ENCODE results near the gene CYP2F1.
"Not testable (repeated sequence)": the region's sequence is repeated elsewhere in the genome, so short reads cannot be mapped to it uniquely, and the experiment has no call there.

CYP2F1 gene, protein sequence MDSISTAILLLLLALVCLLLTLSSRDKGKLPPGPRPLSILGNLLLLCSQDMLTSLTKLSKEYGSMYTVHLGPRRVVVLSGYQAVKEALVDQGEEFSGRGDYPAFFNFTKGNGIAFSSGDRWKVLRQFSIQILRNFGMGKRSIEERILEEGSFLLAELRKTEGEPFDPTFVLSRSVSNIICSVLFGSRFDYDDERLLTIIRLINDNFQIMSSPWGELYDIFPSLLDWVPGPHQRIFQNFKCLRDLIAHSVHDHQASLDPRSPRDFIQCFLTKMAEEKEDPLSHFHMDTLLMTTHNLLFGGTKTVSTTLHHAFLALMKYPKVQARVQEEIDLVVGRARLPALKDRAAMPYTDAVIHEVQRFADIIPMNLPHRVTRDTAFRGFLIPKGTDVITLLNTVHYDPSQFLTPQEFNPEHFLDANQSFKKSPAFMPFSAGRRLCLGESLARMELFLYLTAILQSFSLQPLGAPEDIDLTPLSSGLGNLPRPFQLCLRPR

DNA sequence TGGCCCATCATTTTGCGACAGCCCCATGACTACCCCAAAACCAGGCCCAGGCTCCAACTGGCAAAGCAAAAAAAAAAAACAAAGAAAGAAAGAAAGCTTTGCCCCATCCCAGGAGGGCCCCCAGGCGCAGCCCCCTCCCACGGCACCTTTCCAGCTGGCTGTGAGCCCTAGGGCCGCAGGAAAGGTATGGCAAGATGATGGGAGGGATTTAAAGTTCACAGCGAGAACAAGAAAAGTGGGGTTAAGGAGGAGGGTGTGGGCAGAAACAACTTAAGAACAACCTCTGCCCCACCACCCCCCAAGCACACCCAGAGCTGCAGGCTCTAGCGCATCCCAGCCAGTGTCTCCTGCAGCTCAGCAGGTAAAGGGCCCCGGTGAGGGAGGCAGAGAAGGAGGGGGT lies at the start of gene CYP2F1:
CYP2F1 (plus strand) TSS at position 301 of the 400 bp plus-strand sequence. CDS start 1,757 bp downstream, outside the sequence.
- DNase-seq: no peak

DNA sequence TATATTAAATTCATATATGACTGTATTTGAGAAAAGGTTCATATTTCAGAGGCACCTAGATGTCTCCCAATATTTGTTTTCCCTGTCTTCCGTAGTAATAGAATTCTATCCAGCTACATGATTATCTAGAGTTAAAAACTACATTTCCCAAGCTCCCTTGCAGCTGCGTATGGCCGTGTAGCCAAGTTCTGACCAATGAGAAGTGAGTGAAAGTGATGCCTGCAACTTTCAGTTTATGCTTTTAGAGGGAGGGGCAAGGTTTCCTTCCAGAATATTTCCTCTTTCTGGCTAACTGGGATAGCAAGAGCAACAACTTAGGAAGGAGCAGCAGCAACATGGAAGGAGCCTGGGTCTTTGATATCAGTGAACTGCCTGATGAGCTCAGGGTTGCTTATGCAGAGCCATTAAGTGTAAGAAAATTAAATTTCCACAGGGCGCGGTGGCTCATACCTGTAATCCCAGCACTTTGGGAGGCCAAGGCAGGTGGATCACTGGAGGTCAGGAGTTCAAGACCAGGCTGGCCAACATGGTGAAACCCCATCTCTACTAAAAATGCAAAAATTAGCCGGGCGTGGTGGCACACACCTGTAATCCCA lies 49.2 kb upstream of the CYP2F1 start:
- DNase-seq: no peak

DNA sequence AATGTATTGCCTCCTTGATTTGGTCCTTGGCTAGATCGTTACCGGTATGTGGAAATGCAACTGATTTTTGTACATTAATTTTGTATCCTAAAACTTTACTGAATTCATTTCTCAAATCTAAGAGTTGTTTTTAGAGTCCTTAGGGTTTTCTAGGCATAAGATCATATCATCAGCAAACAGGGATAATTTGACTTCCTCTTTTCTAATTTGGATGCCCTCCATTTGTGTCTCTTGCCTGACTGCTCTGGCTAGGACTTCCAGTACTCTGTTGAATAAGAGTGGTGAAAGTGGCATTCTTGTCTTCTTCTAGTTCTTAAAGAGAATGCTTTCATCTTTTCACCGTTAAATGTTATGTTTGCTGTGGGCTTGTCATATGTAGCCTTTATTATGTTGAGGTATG lies 37.9 kb upstream of the CYP2F1 start:
- no peak for DNase-seq

DNA sequence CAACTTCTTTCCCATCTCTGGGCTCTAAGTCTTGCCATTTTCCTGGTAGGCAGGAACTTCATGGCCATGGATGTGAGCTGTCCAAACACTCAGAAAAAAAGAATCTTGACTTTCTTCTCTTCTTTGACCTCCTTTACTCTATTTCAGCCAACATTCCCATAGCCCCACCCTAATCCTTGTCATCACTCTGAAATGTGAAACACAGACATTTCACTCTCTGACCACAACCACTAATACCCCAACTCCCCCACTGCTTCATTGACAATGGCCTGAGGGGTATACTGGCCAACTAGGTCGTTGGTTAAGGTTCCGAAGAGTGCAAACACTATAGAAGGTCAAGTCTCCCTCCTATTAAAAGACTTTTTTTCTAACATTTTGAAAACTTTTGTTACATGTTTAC lies 30.7 kb upstream of the CYP2F1 start:
- DNase-seq: no peak

DNA sequence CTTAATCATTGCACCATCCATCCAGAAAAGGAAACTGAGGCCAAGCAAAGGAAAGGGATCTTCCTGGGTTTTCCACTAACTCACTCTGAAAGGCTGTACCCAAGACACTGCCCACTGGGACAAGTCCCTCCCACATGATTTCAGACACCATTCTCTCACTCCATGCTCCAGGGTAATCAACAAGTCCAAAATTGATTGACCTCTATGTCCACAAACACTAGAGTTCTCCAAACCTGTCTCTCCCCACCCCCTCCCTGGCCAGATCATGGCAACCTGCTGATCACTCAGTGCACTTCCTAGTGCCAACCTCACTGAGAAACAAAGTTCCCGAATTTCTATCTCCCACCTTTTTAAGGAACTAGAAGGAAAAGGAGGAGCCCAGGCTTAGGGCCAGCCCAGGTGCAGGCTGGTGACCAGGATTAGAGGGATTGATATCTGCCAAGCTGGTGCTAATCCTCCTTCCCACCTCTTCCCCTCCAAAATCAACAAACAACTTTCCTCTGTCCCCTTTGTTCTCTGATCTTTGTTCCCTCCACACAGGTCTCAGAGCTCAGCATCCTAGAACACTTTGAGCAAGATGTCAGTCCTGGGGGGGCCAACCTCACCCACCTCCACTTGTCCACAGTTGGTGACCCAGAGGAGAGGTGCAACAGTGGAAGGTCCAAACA lies 28.4 kb upstream of the CYP2F1 start:
- DNase-seq: no peak

DNA sequence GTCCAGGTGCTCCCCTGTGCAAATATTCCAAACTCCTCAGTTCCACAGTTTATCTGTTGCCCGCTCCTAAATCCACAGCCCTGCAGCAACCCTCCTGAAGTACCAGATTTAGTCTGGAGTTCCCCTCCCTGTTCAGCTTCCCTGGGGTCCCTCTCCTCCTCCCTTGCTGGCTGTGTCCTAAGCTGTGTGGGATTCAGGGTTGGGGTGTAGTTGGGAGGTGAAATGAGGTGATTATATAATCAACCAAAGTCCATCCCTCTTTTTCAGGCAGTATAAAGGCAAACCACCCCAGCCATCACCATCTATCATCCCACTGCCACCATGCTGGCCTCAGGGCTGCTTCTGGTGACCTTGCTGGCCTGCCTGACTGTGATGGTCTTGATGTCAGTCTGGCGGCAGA lies 26.1 kb upstream of the CYP2F1 start, which contains the start of gene CYP2A13:
CYP2A13 (plus strand) TSS at position 301 of the 400 bp plus-strand sequence; CDS start at position 322, 21 bp downstream.
- DNase-seq: no peak

DNA sequence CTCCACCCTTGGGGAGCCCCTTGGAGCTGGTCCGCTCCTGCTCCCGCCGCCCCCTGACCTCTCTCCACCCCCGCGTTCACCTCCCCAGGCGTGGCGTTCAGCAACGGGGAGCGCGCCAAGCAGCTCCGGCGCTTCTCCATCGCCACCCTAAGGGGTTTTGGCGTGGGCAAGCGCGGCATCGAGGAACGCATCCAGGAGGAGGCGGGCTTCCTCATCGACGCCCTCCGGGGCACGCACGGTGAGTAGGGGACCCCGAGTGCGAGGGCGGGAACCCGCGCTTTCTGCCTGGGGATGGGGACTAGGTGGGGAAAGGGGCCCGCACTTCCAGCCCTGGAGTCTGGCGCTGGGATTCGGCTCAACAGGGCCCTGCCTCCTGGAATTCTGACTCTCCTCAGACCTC lies 24.3 kb upstream of the CYP2F1 start:
- no peak for DNase-seq

DNA sequence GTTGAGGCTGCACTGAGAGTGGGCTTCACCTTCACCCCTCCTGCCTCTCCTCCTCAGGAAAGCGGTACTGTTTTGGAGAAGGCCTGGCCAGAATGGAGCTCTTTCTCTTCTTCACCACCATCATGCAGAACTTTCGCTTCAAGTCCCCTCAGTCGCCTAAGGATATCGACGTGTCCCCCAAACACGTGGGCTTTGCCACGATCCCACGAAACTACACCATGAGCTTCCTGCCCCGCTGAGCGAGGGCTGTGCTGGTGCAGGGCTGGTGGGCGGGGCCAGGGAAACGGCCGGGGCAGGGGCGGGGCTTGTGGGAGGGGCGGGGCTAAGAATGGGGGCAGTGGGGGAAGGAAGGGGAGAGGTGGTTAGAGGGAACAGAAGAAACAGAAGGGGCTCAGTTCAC lies 18.5 kb upstream of the CYP2F1 start:
- no peak for DNase-seq

DNA sequence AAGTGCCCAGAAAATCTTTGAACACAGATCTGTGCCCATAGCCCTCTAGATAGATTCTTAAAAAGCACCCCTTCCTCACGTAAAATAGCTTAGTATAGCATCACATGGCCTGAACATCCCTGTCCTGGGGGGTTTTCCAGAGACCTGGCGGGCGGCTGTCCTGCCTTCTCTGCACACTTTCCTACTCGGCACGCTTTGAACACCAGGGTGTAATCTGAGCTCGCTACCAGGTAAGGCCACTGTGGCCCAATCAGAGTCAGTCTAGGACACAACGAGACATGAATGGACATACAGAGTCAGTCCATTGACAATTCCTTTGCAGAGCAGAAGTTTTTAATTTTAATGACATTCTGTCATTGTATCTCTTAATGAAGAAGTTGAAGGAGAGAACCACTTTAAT lies 17.9 kb upstream of the CYP2F1 start:
- DNase-seq: no peak

DNA sequence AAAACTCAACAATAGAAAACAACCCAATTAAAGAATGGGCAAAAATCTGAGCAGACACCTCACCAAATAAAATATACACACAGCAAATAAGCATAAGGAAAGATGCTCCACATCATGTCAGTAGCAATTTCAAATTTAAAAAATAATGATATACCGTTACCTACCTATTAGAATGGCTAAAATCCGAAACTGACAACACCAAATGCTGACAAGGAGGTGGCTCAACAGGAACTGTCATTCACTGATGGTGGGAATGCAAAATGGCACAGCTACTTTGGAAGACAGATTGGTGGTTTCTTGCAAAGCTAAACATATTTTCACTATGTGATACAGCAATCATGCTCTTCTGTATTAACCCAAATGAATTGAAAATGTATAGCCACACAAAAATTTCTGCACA lies 16.9 kb upstream of the CYP2F1 start:
- DNase-seq: no peak

DNA sequence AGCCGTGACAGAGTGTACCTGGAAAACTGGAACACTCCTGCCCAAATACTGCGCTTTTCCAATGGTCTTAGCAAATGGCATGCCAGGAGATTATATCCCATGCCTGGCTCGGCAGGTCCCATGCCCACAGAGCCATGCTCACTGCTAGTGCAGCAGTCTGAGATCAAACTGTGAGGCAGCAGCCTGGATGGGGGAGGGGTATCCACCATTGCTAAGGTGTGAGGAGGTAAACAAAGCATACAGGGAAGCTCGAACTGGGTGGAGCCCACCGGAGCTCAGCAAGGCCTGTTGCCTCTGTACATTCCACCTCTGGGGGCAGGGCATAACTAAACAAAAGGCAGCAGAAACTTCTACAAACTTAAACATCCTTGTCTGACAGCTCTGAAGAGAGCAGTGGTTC lies 15.5 kb upstream of the CYP2F1 start:
- DNase-seq: no peak

DNA sequence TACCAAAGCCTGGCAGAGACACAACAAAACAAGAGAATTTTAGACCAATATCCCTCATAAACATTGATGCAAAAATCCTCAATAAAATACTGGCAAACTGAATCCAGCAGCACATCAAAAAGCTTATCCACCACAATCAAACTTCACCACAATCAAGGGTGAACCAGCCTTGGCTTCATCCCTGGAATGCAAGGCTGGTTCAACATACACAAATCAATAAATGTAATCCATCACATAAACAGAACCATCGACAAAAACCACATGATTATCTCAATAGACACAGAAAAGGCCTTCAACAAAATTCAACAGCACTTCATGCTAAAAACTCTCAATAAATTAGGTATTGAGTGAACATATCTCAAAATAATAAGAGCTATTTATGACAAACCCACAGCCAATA lies 12.0 kb upstream of the CYP2F1 start:
- DNase-seq: not testable (repeated sequence)

DNA sequence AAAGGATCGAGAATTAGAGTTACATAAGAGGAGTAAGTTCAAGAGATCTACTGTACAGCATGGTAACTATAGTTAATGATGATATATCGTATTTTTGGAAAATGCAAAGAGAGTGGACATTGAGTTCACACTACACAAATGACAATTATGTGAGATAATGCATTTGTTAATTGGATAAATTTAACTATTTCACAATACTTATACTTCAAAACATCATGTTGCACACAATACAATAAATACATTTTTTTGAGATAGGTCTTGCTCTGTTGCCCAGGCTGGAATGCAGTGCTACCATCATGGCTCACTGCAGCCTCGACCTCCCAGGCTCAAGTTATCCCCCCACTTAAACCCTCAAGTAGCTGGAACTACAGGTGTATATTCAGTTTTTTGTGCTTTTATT lies 8.1 kb upstream of the CYP2F1 start:
- no peak for DNase-seq

DNA sequence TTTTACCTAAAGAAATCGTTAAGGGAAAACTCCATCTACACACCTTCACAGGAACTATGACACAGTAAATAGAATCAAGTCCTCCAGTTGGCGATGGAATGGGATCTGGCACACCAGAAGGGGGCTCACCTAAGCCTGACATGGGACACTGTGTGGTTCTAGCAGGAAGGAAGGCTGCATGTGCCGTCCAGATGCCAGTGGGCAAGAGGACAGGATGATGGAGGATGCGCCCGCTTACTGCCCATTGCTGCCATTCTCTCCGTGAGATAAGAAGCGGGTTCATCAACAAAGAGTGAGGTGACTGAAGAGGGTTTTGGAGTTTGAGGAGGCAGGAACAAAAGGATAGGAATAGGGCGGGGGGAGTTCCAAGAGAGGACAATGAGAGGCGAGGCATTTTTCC lies 2.9 kb upstream of the CYP2F1 start:
- no peak for DNase-seq

DNA sequence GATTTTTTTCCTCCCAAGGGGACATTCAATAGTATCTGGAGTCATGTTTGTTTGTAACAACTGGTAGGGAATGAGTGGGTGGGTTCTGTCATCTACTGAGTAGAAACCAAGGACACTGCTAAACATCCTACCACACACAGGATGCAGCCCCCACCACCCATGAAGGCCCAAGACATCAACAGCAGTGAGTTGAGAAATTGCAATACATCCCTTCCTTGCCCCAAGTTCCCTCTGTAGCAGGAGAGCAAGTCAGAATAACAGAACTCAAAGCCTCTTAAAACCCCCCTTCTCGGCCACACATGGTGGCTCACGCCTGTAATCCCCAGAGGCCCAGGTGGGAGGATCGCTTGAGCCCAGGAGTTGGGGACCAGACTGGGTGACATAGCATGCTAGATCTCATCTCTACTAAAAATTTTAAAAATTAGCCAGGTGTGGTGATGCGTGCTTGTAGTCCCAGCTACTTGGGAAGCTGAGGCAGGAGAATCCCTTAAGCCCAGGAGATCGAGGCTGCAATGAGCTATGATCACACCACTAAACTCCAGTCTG lies 2.4 kb upstream of the CYP2F1 start:
- no peak for DNase-seq

DNA sequence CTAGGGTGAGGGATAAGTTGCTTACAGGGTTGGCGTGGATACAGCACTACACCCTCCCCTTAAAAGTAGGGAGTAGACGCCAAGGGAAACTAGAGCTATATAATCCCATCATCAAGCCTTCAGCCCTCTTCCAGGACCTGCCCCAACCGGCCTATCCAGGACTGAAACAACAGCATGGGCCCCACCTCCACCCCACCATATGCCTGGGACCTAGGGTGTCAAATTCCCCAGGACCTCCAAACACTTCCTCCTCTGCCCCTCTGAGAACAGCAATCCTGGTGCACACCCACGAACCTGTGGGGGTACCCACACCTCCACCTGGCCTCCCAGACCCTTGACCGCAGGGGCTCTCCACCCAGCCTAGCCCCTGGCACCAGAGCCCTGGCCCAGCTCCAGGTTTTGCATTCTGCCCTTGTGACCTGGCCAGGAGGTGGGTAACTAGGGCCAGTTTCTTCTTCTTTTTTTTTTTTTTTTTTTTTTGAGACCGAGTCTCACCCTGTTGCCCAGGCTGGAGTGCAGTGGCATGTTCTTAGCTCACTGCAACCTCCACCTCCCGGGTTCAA lies 1.4 kb upstream of the CYP2F1 start:
- no peak for DNase-seq

DNA sequence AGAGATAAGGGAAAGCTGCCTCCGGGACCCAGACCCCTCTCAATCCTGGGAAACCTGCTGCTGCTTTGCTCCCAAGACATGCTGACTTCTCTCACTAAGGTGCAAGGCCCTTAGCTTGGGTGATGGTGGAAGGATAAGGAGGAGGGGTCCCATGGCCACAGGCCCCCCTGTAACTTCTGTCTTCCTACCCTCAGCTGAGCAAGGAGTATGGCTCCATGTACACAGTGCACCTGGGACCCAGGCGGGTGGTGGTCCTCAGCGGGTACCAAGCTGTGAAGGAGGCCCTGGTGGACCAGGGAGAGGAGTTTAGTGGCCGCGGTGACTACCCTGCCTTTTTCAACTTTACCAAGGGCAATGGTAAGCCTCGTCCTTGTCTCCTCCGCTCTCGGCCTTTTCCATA lies 2.0 kb downstream of the CYP2F1 start:
- no peak for DNase-seq

DNA sequence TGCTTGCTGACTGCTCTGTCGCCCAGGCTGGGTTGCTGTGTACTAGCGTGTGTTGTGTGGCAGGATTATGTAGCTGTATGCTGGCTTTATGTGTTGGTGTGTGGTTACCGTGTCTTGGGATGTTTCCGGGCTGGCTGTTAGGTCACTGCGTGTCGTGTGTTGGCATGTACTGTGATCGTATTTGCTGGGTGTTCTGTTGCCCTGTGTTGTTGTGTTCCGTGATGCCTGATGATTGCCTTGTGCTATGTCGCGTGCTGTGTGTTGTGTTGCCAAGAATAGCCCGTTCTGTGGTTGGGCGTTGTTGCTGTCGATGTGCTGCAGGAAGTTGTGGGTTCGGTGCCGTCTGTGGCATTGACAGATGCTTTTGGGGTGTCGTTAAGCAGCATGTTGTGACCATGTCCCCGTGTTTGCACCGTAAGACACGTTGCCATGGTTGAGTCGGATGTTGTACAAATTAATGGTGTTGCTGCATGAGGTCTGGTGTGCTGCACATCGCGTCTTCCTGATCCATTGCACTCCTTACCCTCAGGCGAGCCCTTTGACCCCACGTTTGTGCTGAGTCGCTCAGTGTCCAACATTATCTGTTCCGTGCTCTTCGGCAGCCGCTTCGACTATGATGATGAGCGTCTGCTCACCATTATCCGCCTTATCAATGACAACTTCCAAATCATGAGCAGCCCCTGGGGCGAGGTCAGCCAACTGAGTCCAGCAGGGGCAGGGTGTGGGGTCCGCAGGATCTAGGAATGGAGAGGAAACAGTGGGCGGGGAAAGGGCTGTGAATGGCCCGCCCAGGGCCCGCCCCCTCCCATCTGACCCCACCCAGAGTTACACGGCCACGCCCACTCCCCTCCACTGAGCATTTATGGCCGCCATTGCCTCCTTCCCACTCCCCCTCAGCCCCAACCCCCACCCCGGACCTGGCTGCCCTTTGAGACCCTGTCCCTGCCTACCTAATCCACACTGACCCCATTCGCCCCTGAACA lies 7.0 kb downstream of the CYP2F1 start:
- not testable (repeated sequence) for DNase-seq

DNA sequence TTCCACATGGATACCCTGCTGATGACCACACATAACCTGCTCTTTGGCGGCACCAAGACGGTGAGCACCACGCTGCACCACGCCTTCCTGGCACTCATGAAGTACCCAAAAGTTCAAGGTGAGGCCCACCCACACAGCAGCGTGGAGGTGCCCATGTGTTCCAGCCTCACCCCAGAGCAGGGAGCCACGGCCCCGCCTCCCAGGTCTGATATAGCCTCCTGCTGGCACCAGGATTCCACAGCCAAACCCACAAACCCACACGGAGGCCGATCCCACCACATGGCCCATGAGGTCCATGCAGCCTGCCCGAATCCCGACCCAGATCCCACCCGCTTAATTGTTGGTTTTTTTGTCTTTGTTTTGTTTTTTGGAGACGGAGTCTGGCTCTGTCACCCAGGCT lies 8.6 kb downstream of the CYP2F1 start:
- not testable (repeated sequence) for DNase-seq

DNA sequence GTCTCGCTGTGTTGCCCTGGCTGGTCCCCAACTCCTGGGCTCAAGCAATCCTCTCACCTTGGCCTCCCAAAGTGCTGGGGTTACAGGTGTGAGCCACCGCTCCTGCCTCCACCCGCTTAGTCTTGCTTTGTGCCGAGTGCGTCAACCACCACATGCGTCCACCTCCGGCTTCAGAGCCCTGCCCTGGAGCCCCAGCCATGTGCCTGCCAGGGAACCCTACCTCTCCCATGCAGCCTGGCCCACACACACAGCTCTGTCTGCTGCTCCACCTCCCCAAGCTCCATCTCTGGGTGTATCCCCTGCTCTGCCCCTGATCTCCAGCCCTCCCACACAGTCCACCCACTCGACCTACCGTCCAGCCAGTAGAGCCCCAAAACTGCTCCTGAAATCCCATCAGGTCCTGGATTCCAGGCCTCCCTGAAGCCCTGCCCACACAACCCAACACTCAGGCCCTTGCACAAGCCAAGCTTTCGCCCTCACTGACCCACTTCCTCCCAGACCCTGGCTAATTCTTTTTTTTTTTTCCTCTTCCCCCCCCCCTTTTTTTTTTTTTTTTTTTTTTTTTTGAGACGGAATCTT lies 9.6 kb downstream of the CYP2F1 start:
- no peak for DNase-seq

DNA sequence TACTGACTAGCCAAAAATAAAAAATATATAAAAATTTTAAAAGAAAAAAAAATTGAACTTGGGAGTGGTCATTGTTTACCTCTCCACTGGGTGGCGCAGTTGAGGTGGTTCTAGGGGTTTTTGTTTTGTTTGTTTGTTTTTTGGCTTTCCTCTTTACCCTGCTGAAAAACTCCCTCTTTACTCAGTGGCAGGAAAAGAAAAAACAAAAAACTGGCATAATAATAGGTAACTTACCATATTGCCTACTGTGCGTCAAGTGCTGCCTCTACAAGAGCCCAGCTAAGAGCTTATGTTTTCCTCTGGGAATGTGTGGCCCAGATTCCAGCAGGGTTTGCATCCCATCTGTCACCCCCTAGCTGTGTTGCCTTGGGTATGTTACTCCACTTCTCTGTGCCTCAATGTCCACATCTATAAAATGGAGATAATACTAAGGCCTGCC lies 12.6 kb downstream of the CYP2F1 start:
- DNase-seq: not testable (repeated sequence)

Data from DMS153 (cell line).